ENCODE results near the gene CLEC20A. TPM values are rescaled to one million over a fixed set of nuclear protein-coding genes. Genes with fewer than 3 reads are reported as not detected.

Gene CLEC20A
- total RNA-seq, 2 donors from 2014 or later = 0.33 to 1.5 TPM

GRCh38 chr1:178509414-178510007 lies 12.7 kb upstream of the CLEC20A start:
- Histone ChIP-seq H3K9ac (ENCODE audit: extremely low read depth, low read length, poor library complexity, severe bottlenecking) (no peak overlapping the region), H3K4me3 (ENCODE audit: low read length) (no peak overlapping the region), H3K27ac (ENCODE audit: low read depth, low read length) (peak overlapping the region; percentile 52), H3K36me3 (ENCODE audit: control insufficient read depth, insufficient read depth, low read length) (no peaks in the 10 kb centered on the region), H3K27me3 (ENCODE audit: control insufficient read depth, insufficient read depth, low read length, poor library complexity, severe bottlenecking) (peaks cover 53% of the 10 kb centered on the region), H3K4me1 (ENCODE audit: control insufficient read depth, insufficient read depth, low read length) (peaks cover 5% of the 10 kb centered on the region), H3K9me3 (ENCODE audit: control insufficient read depth, low read length) (no peaks in the 10 kb centered on the region)
- H3K27ac Mint-ChIP-seq = no peak overlapping the region
- H3K36me3 Mint-ChIP-seq (ENCODE audit: low read depth) = no peaks in the 10 kb centered on the region
- peaks cover 16% of the 10 kb centered on the region for H3K4me1 Mint-ChIP-seq
- no peak overlapping the region for H3K4me3 Mint-ChIP-seq
- H3K27me3 Mint-ChIP-seq (ENCODE audit: insufficient read depth) = peaks cover 36% of the 10 kb centered on the region
- WGBS, 2 experiments (ENCODE audit: insufficient coverage in 1 of 2, insufficient read length in 1 of 2) = 78 to 88% methylated on average over 2 to 5 of the region's 5 CpGs
- no peaks in the 10 kb centered on the region for H3K9me3 Mint-ChIP-seq
- no peak for TF ChIP-seq CTCF (conservative IDR thresholded peaks at IDR 0.05)
- DNase-seq = no peak

- Histone ChIP-seq H3K4me3 (ENCODE audit: low read length) (no peak overlapping the region), H3K27ac (ENCODE audit: low read depth, low read length) (no peak overlapping the region), H3K9me3 (ENCODE audit: control insufficient read depth, low read length) (no peaks in the 10 kb centered on the region), H3K4me1 (ENCODE audit: control insufficient read depth, insufficient read depth, low read length) (peaks cover 5% of the 10 kb centered on the region), H3K27me3 (ENCODE audit: control insufficient read depth, insufficient read depth, low read length, poor library complexity, severe bottlenecking) (peaks cover 66% of the 10 kb centered on the region), H3K9ac (ENCODE audit: extremely low read depth, low read length, poor library complexity, severe bottlenecking) (no peak overlapping the region), H3K36me3 (ENCODE audit: control insufficient read depth, insufficient read depth, low read length) (no peaks in the 10 kb centered on the region)
- Mint-ChIP-seq H3K9me3 (no peaks in the 10 kb centered on the region), H3K4me3 (no peak overlapping the region), H3K27ac (no peak overlapping the region), H3K36me3 (ENCODE audit: low read depth) (no peaks in the 10 kb centered on the region), H3K4me1 (peaks cover 9% of the 10 kb centered on the region), H3K27me3 (ENCODE audit: insufficient read depth) (peaks cover 45% of the 10 kb centered on the region)
- 81% methylated on average over 6 of the region's 6 CpGs for WGBS, 2 experiments (ENCODE audit: insufficient coverage in 1 of 2, insufficient read length in 1 of 2)
- no peak for TF ChIP-seq CTCF (conservative IDR thresholded peaks at IDR 0.05)
- peak; percentile 73 for DNase-seq
Observed at GRCh38 chr1:178506669-178507068, 9.9 kb upstream of the CLEC20A start.

GRCh38 chr1:178506177-178506576 lies 9.4 kb upstream of the CLEC20A start:
- no peaks in the 10 kb centered on the region for H3K36me3 Mint-ChIP-seq (ENCODE audit: low read depth)
- TF ChIP-seq CTCF (conservative IDR thresholded peaks at IDR 0.05) = no peak
- 95 to 98% methylated on average over 3 to 6 of the region's 6 CpGs for WGBS, 2 experiments (ENCODE audit: insufficient coverage in 1 of 2, insufficient read length in 1 of 2)

More at GRCh38 chr1:178506177-178506576, 9.4 kb upstream of the CLEC20A start:
- Histone ChIP-seq H3K9ac (ENCODE audit: extremely low read depth, low read length, poor library complexity, severe bottlenecking) (no peak overlapping the region), H3K9me3 (ENCODE audit: control insufficient read depth, low read length) (no peaks in the 10 kb centered on the region), H3K36me3 (ENCODE audit: control insufficient read depth, insufficient read depth, low read length) (no peaks in the 10 kb centered on the region), H3K4me3 (ENCODE audit: low read length) (no peak overlapping the region), H3K27me3 (ENCODE audit: control insufficient read depth, insufficient read depth, low read length, poor library complexity, severe bottlenecking) (peaks cover 66% of the 10 kb centered on the region), H3K4me1 (ENCODE audit: control insufficient read depth, insufficient read depth, low read length) (peaks cover 5% of the 10 kb centered on the region), H3K27ac (ENCODE audit: low read depth, low read length) (no peak overlapping the region)
- Mint-ChIP-seq H3K9me3 (no peaks in the 10 kb centered on the region), H3K4me3 (no peak overlapping the region), H3K27ac (no peak overlapping the region), H3K4me1 (peaks cover 10% of the 10 kb centered on the region), H3K27me3 (ENCODE audit: insufficient read depth) (peaks cover 45% of the 10 kb centered on the region)
- no peak for DNase-seq

All from endodermal cell (in vitro differentiated cells).